Measurements from ENCODE around the gene BMPR1A.

GRCh38 chr10:86837663-86838062 is 81.2 kb downstream of the BMPR1A start:
- TF ChIP-seq CTCF (conservative IDR thresholded peaks at IDR 0.05; ENCODE audit: low read length) (no peak), EZH2phosphoT487 (IDR thresholded peaks at IDR 0.05; ENCODE audit: borderline replicate concordance, low read depth, low read length) (no peak)

Data from OCI-LY7 (cell line).